Activated CD8-positive, alpha-beta T cell treated with anti-CD3 and anti-CD28 coated beads for 36 hours (primary cell): Measurements from ENCODE around the gene FARP1. TPM values are rescaled to one million over a fixed set of nuclear protein-coding genes. Genes with fewer than 3 reads are reported as not detected.
"Not testable (repeated sequence)": the region's sequence is repeated elsewhere in the genome, so short reads cannot be mapped to it uniquely, and the experiment has no call there.

Source experiments
- ATAC-seq: fragments of 200-7000 bp; cut with Tn5 transposase; one replicate; pipeline ENCODE4 v1.10.0; 2021; ENCODE audit warnings: mild to moderate bottlenecking, moderate library complexity
- CTCF ChIA-PET: fragments of 350-600 bp; sonication (Branson Sonifier 250); formaldehyde crosslinking; loops from one replicate; lab custom pipeline; 2021; ENCODE audit warnings: antibody characterized with exemption; lab: Charles Lee
- POLR2A ChIA-PET: fragments of 350-600 bp; sonication (Branson Sonifier 250); formaldehyde crosslinking; loops from one replicate; lab custom pipeline; 2021; ENCODE audit warnings: antibody characterized with exemption; lab: Charles Lee
- DNase-seq: peaks from one replicate; pipeline ENCODE4 v3.0.0-alpha.2; 2020
- H3K27ac Mint-ChIP-seq: one replicate; pipeline ENCODE4 v1.8.0; 2021; ENCODE audit warnings: mild to moderate bottlenecking, mixed read lengths
- H3K27me3 Mint-ChIP-seq: one replicate; pipeline ENCODE4 v1.8.0; 2021; ENCODE audit warnings: mixed read lengths
- H3K36me3 Mint-ChIP-seq: one replicate; pipeline ENCODE4 v1.8.0; 2021; ENCODE audit warnings: low read depth, mixed read lengths
- H3K4me1 Mint-ChIP-seq: one replicate; pipeline ENCODE4 v1.8.0; 2021; ENCODE audit warnings: low read depth, mixed read lengths
- H3K4me3 Mint-ChIP-seq: one replicate; pipeline ENCODE4 v1.8.0; 2021; ENCODE audit warnings: mild to moderate bottlenecking, moderate library complexity, mixed read lengths
- H3K9me3 Mint-ChIP-seq: one replicate; pipeline ENCODE4 v1.8.0; 2021; ENCODE audit warnings: mixed read lengths
- CTCF ChIP-seq: fragments of 200-600 bp; IDR thresholded peaks from one replicate; pipeline ENCODE4 v1.8.0; 2022; ENCODE audit warnings: antibody characterized with exemption, mild to moderate bottlenecking
- intact Hi-C: fragments of 100-400 bp; cut with micrococcal nuclease; formaldehyde crosslinking; loops from one replicate; pipeline ENCODE4 v1.10.0; 2022
- total RNA-seq, 2 experiments: library from RNA; stranded (reverse); gene quantifications; one replicate each; pipeline ENCODE4 v1.2.3, GENCODE V29; 2021

The FARP1 gene
- total RNA-seq, 2 experiments from 2014 or later, result 0.27 to 0.43 TPM

- ATAC-seq, result no peak
- ChIA-PET CTCF (no interaction called here), POLR2A (no interaction called here)
- intact Hi-C loops, result no loop called here
- DNase-seq, result no peak
- Mint-ChIP-seq H3K27ac (no peak overlapping the region), H3K36me3 (no peaks in the 10 kb centered on the region), H3K27me3 (no peaks in the 10 kb centered on the region), H3K4me3 (no peak overlapping the region), H3K4me1 (no peaks in the 10 kb centered on the region), H3K9me3 (no peaks in the 10 kb centered on the region)
- no peak for TF ChIP-seq CTCF
Measured at GRCh38 chr13:98270819-98271218, 127.9 kb downstream of the FARP1 start.

GRCh38 chr13:98271646-98272045, 128.8 kb downstream of the FARP1 start:
- POLR2A ChIA-PET, H3K27me3 Mint-ChIP-seq, ATAC-seq, H3K4me3 Mint-ChIP-seq, CTCF ChIA-PET, H3K27ac Mint-ChIP-seq, H3K4me1 Mint-ChIP-seq, DNase-seq, intact Hi-C loops, H3K9me3 Mint-ChIP-seq, H3K36me3 Mint-ChIP-seq: not testable (repeated sequence)

- peaks cover 1% of the 10 kb centered on the region for H3K27me3 Mint-ChIP-seq
- H3K9me3 Mint-ChIP-seq, result no peaks in the 10 kb centered on the region
- POLR2A ChIA-PET, result no interaction called here
- ATAC-seq (no peak), DNase-seq (no peak)
- no peaks in the 10 kb centered on the region for H3K4me1 Mint-ChIP-seq
- no peaks in the 10 kb centered on the region for H3K36me3 Mint-ChIP-seq
- CTCF ChIA-PET, result no interaction called here
- H3K27ac Mint-ChIP-seq, result no peak overlapping the region
- no peak for TF ChIP-seq CTCF
- intact Hi-C loops, result no loop called here
- no peak overlapping the region for H3K4me3 Mint-ChIP-seq
Measured at GRCh38 chr13:98272549-98272948, 129.7 kb downstream of the FARP1 start.

- Mint-ChIP-seq H3K9me3 (no peaks in the 10 kb centered on the region), H3K27me3 (peaks cover 4% of the 10 kb centered on the region), H3K36me3 (no peaks in the 10 kb centered on the region), H3K4me1 (no peaks in the 10 kb centered on the region), H3K27ac (no peak overlapping the region), H3K4me3 (no peak overlapping the region)
- intact Hi-C loops, result no loop called here
- CTCF ChIA-PET, result no interaction called here
- POLR2A ChIA-PET, result interaction anchor here (0.7 kb wide), 1 partner anchor 387 kb away, joined by 3 read pairs; no protein-coding TSS in a partner anchor
- DNase-seq, result no peak
- TF ChIP-seq CTCF, result no peak
- no peak for ATAC-seq
Measured at GRCh38 chr13:98273067-98273823, 130.4 kb downstream of the FARP1 start.

- no peak for ATAC-seq
- POLR2A ChIA-PET, result interaction anchor here (0.7 kb wide), 1 partner anchor 388 kb away, joined by 3 read pairs; no protein-coding TSS in a partner anchor
- Mint-ChIP-seq H3K27me3 (peaks cover 4% of the 10 kb centered on the region), H3K36me3 (no peaks in the 10 kb centered on the region), H3K27ac (no peak overlapping the region), H3K4me3 (no peak overlapping the region), H3K9me3 (no peaks in the 10 kb centered on the region), H3K4me1 (no peaks in the 10 kb centered on the region)
- no peak for TF ChIP-seq CTCF
- intact Hi-C loops, result no loop called here
- no peak for DNase-seq
- CTCF ChIA-PET, result interaction anchor here (0.6 kb wide), 1 partner anchor 559 kb away, joined by 3 read pairs; no protein-coding TSS in a partner anchor
Measured at GRCh38 chr13:98273824-98274742, 131.2 kb downstream of the FARP1 start.
